Activated naive CD8-positive, alpha-beta T cell treated with anti-CD3 and anti-CD28 coated beads, Interleukin-2, amount 10 ng/mL, durations not matched to agents 7 days and 5 days (primary cell): ENCODE measurements around the gene COASY. TPM values are rescaled to one million over a fixed set of nuclear protein-coding genes. Genes with fewer than 3 reads are reported as not detected.
A peak's percentile ranks its signal among the peaks of the same experiment; 100 is the strongest.

ENCODE experiments used
- ATAC-seq: fragments of 150-1000 bp; cut with Tn5 transposase; one replicate; pipeline ENCODE4 v1.10.0; 2021; ENCODE audit warnings: low read depth, moderate library complexity
- POLR2A ChIA-PET: fragments of 350-600 bp; sonication (Branson Sonifier 250); formaldehyde crosslinking; loops from one replicate; lab custom pipeline; 2021; ENCODE audit warnings: antibody characterized with exemption; lab: Charles Lee
- DNase-seq: peaks from one replicate; pipeline ENCODE4 v3.0.0; 2021
- H3K27ac Mint-ChIP-seq: one replicate; pipeline ENCODE4 v1.8.0; 2022; ENCODE audit warnings: mild to moderate bottlenecking, mixed read lengths
- H3K27me3 Mint-ChIP-seq: one replicate; pipeline ENCODE4 v1.8.0; 2022; ENCODE audit warnings: mild to moderate bottlenecking, moderate library complexity, mixed read lengths
- H3K36me3 Mint-ChIP-seq: one replicate; pipeline ENCODE4 v1.8.0; 2021; ENCODE audit warnings: mild to moderate bottlenecking, mixed read lengths
- H3K4me1 Mint-ChIP-seq: one replicate; pipeline ENCODE4 v1.8.0; 2021; ENCODE audit warnings: mixed read lengths
- H3K4me3 Mint-ChIP-seq: one replicate; pipeline ENCODE4 v1.8.0; 2022; ENCODE audit warnings: mild to moderate bottlenecking, moderate library complexity, mixed read lengths
- H3K9me3 Mint-ChIP-seq: one replicate; pipeline ENCODE4 v1.8.0; 2021; ENCODE audit warnings: mixed read lengths
- total RNA-seq, 2 experiments: library from RNA; stranded (reverse); gene quantifications; one replicate each; pipeline ENCODE4 v1.2.3, GENCODE V29; 2021

Gene COASY
- total RNA-seq, 2 experiments from 2014 or later: 83.3 to 98.1 TPM

DNA sequence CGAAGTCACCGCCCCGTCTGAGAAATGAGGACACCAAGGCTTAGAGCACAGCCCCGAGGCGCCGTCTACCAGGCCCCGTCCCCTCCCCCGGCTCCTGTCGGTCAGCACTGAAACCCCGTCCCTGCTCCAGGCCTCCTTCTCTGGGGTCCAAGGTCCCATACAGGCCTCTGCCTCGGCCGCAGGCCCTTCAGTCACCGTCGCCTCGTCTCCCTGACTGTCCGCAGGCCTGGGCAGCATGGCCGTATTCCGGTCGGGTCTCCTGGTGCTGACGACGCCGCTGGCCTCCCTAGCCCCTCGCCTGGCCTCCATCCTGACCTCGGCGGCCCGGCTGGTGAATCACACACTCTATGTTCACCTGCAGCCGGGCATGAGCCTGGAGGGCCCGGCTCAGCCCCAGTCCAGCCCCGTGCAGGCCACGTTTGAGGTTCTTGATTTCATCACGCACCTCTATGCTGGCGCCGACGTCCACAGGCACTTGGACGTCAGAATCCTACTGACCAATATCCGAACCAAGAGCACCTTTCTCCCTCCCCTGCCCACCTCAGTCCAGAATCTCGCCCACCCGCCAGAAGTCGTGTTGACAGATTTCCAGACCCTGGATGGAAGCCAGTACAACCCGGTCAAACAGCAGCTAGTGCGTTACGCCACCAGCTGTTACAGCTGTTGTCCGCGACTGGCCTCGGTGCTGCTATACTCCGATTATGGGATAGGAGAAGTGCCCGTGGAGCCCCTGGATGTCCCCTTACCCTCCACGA is 617 bp downstream of the COASY start:
- ATAC-seq (peak; percentile 7), DNase-seq (no peak)
- peak overlapping the region; percentile 93 for H3K27ac Mint-ChIP-seq
- peak overlapping the region; percentile 92 for H3K4me3 Mint-ChIP-seq
- POLR2A ChIA-PET: interaction anchor here (0.5 to 2.2 kb wide), 3 partner anchors 13 to 237 kb away, joined by 3 to 7 read pairs (median 6); partner anchors contain the start of gene PSMC3IP
- no peaks in the 10 kb centered on the region for H3K9me3 Mint-ChIP-seq
- H3K4me1 Mint-ChIP-seq: peaks cover 32% of the 10 kb centered on the region
- no peaks in the 10 kb centered on the region for H3K27me3 Mint-ChIP-seq
- H3K36me3 Mint-ChIP-seq: peaks cover 9% of the 10 kb centered on the region

DNA sequence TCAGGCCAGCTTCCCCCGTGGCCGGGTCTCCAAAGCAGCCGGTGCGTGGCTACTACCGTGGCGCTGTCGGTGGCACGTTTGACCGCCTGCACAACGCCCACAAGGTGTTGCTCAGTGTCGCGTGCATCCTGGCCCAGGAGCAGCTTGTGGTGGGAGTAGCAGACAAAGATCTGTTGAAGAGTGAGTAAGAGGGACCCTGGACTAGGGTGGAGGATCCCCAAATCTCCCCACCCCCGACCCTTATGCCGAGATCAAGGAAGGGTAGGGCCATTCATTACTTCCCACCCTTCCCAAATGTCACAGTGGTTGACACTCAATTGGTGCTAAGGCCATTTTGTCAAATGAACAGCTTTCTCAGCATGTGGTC is 1.2 kb downstream of the COASY start:
- ATAC-seq: no peak

GRCh38 chr17:42563543-42563942 is 1.6 kb downstream of the COASY start:
- DNase-seq: no peak
- Mint-ChIP-seq H3K36me3 (peaks cover 13% of the 10 kb centered on the region), H3K4me3 (peak overlapping the region; percentile 59), H3K27ac (peak overlapping the region; percentile 79), H3K4me1 (peaks cover 38% of the 10 kb centered on the region), H3K27me3 (no peaks in the 10 kb centered on the region), H3K9me3 (no peaks in the 10 kb centered on the region)
- no peak for ATAC-seq
- POLR2A ChIA-PET: interaction anchor here (0.5 to 2.2 kb wide), 4 partner anchors 9 to 236 kb away, joined by 3 to 7 read pairs (median 4); partner anchors contain the start of gene PSMC3IP

More for the DNA sequence above, 1.2 kb downstream of the COASY start:
- H3K27me3 Mint-ChIP-seq: no peaks in the 10 kb centered on the region
- peak overlapping the region; percentile 92 for H3K4me3 Mint-ChIP-seq
- H3K9me3 Mint-ChIP-seq: no peaks in the 10 kb centered on the region
- DNase-seq: no peak
- H3K4me1 Mint-ChIP-seq: peaks cover 36% of the 10 kb centered on the region
- POLR2A ChIA-PET: interaction anchor here (0.5 to 2.2 kb wide), 4 partner anchors 9 to 237 kb away, joined by 3 to 7 read pairs (median 4); partner anchors contain the start of gene PSMC3IP
- peak overlapping the region; percentile 93 for H3K27ac Mint-ChIP-seq
- peaks cover 13% of the 10 kb centered on the region for H3K36me3 Mint-ChIP-seq

GRCh38 chr17:42563950-42564349 is 2.0 kb downstream of the COASY start:
- Mint-ChIP-seq H3K36me3 (peaks cover 15% of the 10 kb centered on the region), H3K4me1 (peaks cover 40% of the 10 kb centered on the region), H3K4me3 (peak overlapping the region; percentile 59), H3K9me3 (no peaks in the 10 kb centered on the region), H3K27me3 (no peaks in the 10 kb centered on the region), H3K27ac (peak overlapping the region; percentile 79)
- DNase-seq (no peak), ATAC-seq (no peak)
- POLR2A ChIA-PET: interaction anchor here (0.5 to 6.2 kb wide), 4 partner anchors 10 to 44 kb away, joined by 3 to 56 read pairs (median 7); partner anchors contain the start of gene PSMC3IP

DNA sequence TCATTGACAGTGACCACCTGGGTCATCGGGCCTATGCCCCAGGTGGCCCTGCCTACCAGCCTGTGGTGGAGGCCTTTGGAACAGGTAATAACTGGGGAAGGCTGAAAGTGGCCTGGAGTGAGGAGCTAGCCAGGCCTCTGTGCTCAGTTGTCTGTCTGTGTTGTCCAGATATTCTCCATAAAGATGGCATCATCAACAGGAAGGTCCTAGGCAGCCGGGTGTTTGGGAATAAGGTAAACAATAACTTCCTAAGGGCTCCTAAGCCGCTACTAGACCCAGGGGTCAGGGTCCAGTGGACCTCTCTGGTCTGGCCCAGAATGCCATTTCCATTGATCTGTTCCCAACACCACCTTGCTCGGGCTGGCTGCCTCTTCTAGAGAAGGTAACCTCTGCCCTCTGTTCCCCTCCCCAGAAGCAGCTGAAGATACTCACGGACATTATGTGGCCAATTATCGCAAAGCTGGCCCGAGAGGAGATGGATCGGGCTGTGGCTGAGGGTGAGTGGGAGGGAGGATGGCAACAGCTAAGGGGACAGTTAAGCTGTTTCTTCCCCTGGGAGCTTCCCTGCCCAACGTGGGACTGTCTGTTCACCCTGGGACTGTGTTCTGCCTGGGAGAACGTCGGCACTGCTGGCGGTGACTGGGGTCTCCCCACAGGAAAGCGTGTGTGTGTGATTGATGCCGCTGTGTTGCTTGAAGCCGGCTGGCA is 3.0 kb downstream of the COASY start:
- no peak for ATAC-seq
- Mint-ChIP-seq H3K4me3 (peak overlapping the region; percentile 32), H3K4me1 (peaks cover 40% of the 10 kb centered on the region), H3K27me3 (no peaks in the 10 kb centered on the region), H3K9me3 (no peaks in the 10 kb centered on the region), H3K27ac (no peak overlapping the region), H3K36me3 (peaks cover 15% of the 10 kb centered on the region)
- DNase-seq: no peak
- POLR2A ChIA-PET: interaction anchor here (0.5 to 6.2 kb wide), 3 partner anchors 12 to 43 kb away, joined by 3 to 56 read pairs (median 7); partner anchors contain the start of gene PSMC3IP

- no peaks in the 10 kb centered on the region for H3K27me3 Mint-ChIP-seq
- H3K27ac Mint-ChIP-seq: peak overlapping the region; percentile 98
- ATAC-seq (no peak), DNase-seq (no peak)
- POLR2A ChIA-PET: interaction anchor here (0.5 to 6.2 kb wide), 3 partner anchors 11 to 33 kb away, joined by 3 to 56 read pairs (median 21); partner anchors contain the start of gene PSMC3IP
- H3K9me3 Mint-ChIP-seq: no peaks in the 10 kb centered on the region
- peaks cover 15% of the 10 kb centered on the region for H3K36me3 Mint-ChIP-seq
- H3K4me3 Mint-ChIP-seq: peak overlapping the region; percentile 97
- H3K4me1 Mint-ChIP-seq: peaks cover 37% of the 10 kb centered on the region
Measured at GRCh38 chr17:42565523-42566214, 3.7 kb downstream of the COASY start.

DNA sequence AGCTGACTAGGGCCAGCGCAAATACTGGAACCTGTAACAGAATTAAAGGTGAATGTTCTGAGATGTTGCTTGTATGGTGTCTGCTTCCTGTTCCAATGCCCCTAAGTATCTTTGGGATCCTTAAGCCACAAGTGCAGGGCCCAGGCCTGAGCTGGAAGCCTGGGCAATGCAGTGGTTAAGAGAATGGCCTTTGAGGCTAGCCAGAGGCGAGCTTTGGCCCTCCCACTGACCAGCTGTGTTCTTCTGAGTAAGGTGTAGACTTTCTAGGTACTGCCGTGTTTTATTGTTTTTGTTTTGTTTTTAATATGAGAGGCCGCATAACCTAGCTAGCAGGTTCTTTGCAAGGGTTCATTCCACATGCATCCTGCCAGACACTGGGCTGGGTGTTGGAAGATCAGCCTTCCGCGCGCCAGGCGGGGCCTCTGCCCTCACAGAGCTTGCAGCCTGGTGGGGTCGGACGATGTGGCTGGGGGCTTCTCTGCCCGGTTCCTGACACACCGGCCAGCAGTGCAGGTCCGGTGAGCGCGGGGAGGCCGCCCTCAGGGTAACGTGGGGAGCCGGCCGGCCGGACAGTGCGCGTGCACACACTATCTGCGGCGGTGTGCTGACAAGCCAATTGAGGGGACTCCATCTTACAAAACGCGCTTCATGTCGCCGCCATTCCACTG is 4.4 kb downstream of the COASY start:
- Mint-ChIP-seq H3K27me3 (no peaks in the 10 kb centered on the region), H3K4me1 (peaks cover 38% of the 10 kb centered on the region), H3K36me3 (peaks cover 15% of the 10 kb centered on the region), H3K27ac (peak overlapping the region; percentile 98), H3K9me3 (no peaks in the 10 kb centered on the region), H3K4me3 (peak overlapping the region; percentile 97)
- DNase-seq (no peak), ATAC-seq (no peak)
- POLR2A ChIA-PET: interaction anchor here (1.2 to 6.2 kb wide), 8 partner anchors 11 to 144 kb away, joined by 3 to 56 read pairs (median 8); partner anchors contain the start of genes CAVIN1, NAGLU and PSMC3IP

- H3K27ac Mint-ChIP-seq: peak within 1 kb of the TSS; percentile 98
- POLR2A ChIA-PET: interaction anchor here (0.6 to 6.2 kb wide), 19 partner anchors 9 to 431 kb away, joined by 3 to 56 read pairs (median 4); partner anchors contain the start of genes BECN1, CAVIN1, NAGLU and PSMC3IP
- DNase-seq (peak; percentile 96), ATAC-seq (peak; percentile 74)
- H3K36me3 Mint-ChIP-seq: peaks cover 18% of the 10 kb centered on the region
- peaks cover 35% of the 10 kb centered on the region for H3K4me1 Mint-ChIP-seq
- no peaks in the 10 kb centered on the region for H3K27me3 Mint-ChIP-seq
- H3K4me3 Mint-ChIP-seq: peak within 1 kb of the TSS; percentile 97
- H3K9me3 Mint-ChIP-seq: no peaks in the 10 kb centered on the region
Measured at GRCh38 chr17:42566883-42567573, 5.1 kb downstream of the COASY start, which contains the start of gene MLX. MLX (plus strand) TSS chr17:42567100; CDS start chr17:42567125, 25 bp downstream.

DNA sequence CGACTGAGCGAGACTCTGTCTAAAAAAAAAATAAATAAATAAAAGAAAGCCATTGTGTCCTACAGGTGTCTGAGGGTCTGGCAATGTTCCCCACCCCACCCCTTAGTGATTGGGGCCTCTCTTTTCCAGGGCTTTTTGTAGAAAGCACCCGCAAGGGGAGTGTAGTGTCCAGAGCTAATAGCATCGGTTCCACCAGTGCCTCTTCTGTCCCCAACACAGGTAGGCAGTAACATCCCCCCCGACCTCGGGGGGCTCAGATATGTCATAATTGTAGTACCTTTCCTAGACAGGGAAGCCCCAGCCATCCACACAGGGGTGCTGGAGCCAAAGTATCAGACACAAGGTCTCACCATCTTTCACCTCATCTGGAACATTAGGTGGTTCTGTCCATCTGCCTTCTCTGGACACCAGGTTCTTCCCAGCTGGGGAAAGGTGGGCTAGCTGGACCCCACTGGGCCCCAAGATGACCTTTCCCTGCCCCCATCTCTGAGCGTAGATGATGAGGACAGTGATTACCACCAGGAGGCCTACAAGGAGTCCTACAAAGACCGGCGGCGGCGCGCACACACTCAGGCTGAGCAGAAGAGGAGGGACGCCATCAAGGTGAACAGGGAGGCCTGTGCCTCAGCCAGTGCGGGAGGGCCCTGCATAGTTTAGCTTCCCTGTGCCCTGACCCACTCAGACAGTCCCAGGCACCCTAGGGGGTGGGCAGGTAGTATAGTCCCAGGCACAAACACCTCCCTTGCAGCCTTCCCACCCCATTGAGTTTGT is 6.6 kb downstream of the COASY start:
- POLR2A ChIA-PET: interaction anchor here (0.8 to 6.2 kb wide), 8 partner anchors 9 to 111 kb away, joined by 3 to 56 read pairs (median 8); partner anchors contain the start of genes NAGLU and PSMC3IP
- Mint-ChIP-seq H3K9me3 (no peaks in the 10 kb centered on the region), H3K4me3 (peak overlapping the region; percentile 97), H3K27me3 (no peaks in the 10 kb centered on the region), H3K27ac (peak overlapping the region; percentile 61), H3K36me3 (peaks cover 22% of the 10 kb centered on the region), H3K4me1 (peaks cover 31% of the 10 kb centered on the region)
- ATAC-seq (no peak), DNase-seq (no peak)

- no peak for DNase-seq
- no peak for ATAC-seq
- Mint-ChIP-seq H3K9me3 (no peaks in the 10 kb centered on the region), H3K4me1 (peaks cover 34% of the 10 kb centered on the region), H3K36me3 (peaks cover 23% of the 10 kb centered on the region), H3K27me3 (no peaks in the 10 kb centered on the region), H3K4me3 (no peak overlapping the region), H3K27ac (no peak overlapping the region)
- POLR2A ChIA-PET: no interaction called here
Measured at GRCh38 chr17:42571435-42572225, 9.7 kb downstream of the COASY start.
